Left renal cortex interstitium (tissue), 4 donors: ENCODE results near the gene C11orf16. TPM values are rescaled to one million over a fixed set of nuclear protein-coding genes. Genes with fewer than 3 reads are reported as not detected.
"Not testable (repeated sequence)": the region's sequence is repeated elsewhere in the genome, so short reads cannot be mapped to it uniquely, and the experiment has no call there.

Experiments used
- DNase-seq, 4 donors: peaks; one replicate each; pipeline ENCODE4 v3.0.0-alpha.2; 2013; ENCODE audit warnings: low read depth in 4 of 4, low spot score in 2 of 4, missing footprints in 1 of 4
- polyA plus RNA-seq, 4 donors: library from polyadenylated mRNA; unstranded; fragments of 120-200 nt; gene quantifications; one replicate each; pipeline ENCODE4 v1.2.1, GENCODE V29; 2013; ENCODE audit not compliant: insufficient read length in 4 of 4

The C11orf16 gene
- polyA plus RNA-seq = 1 to 10 TPM in 1 of 4 donors, under 1 TPM in 3; 0.61 to 1.8 (median 0.90) TPM

GRCh38 chr11:8932564-8933180 is at the start of gene C11orf16:
Gene C11orf16, minus strand, starts transcription at chr11:8932947. Its CDS starts 639 bp downstream, at chr11:8932308.
- DNase-seq = no peak

GRCh38 chr11:8980485-8980884 is 47.7 kb upstream of the C11orf16 start:
- DNase-seq = no peak

- not testable (repeated sequence) for DNase-seq
Measured at GRCh38 chr11:8979365-8979764, 46.6 kb upstream of the C11orf16 start.

- DNase-seq = no peak
Measured at GRCh38 chr11:8973121-8973520, 40.4 kb upstream of the C11orf16 start.

GRCh38 chr11:8971924-8972316 is 39.2 kb upstream of the C11orf16 start:
- no peak for DNase-seq

GRCh38 chr11:8971196-8971923 is 38.6 kb upstream of the C11orf16 start:
- no peak for DNase-seq

- DNase-seq = no peak
Measured at GRCh38 chr11:8967184-8967583, 34.4 kb upstream of the C11orf16 start.

- peak; percentile 72 to 87 (median 76) for DNase-seq
Measured at GRCh38 chr11:8964324-8965320, 31.9 kb upstream of the C11orf16 start, which contains the start of gene TMEM9B. Gene TMEM9B, minus strand, starts transcription at chr11:8964442. Its CDS starts 129 bp downstream, at chr11:8964313.

GRCh38 chr11:8963569-8964323 is 31.0 kb upstream of the C11orf16 start:
- DNase-seq = no peak

GRCh38 chr11:8962841-8963240 is 30.1 kb upstream of the C11orf16 start:
- DNase-seq = no peak

GRCh38 chr11:8961401-8961800 is 28.7 kb upstream of the C11orf16 start:
- no peak for DNase-seq

GRCh38 chr11:8959546-8960166 is 26.9 kb upstream of the C11orf16 start:
- DNase-seq = peak in 2 of 4 donors; percentile 58 to 68

- DNase-seq = no peak
Measured at GRCh38 chr11:8956860-8957259, 24.1 kb upstream of the C11orf16 start.

GRCh38 chr11:8948886-8949285 is 16.1 kb upstream of the C11orf16 start:
- DNase-seq = no peak

GRCh38 chr11:8947230-8947943 is 14.6 kb upstream of the C11orf16 start:
- no peak for DNase-seq

- DNase-seq = no peak
Measured at GRCh38 chr11:8942518-8943066, 9.8 kb upstream of the C11orf16 start, which contains the start of gene ASCL3. Gene ASCL3, minus strand, starts transcription at chr11:8943016. Its CDS starts 4,855 bp downstream, at chr11:8938161.

GRCh38 chr11:8941341-8942103 is 8.8 kb upstream of the C11orf16 start:
- DNase-seq = no peak

GRCh38 chr11:8937659-8938058 is 4.9 kb upstream of the C11orf16 start:
- DNase-seq = no peak
